Subcutaneous adipose tissue (tissue), 4 donors: ENCODE results near the gene GNAO1. TPM values are rescaled to one million over a fixed set of nuclear protein-coding genes. Genes with fewer than 3 reads are reported as not detected.

Experiments
- CTCF ChIP-seq: fragments of 450-650 bp; IDR thresholded peaks from one replicate; pipeline ENCODE4 v1.5.1; 2016; ENCODE audit warnings: low read depth, mild to moderate bottlenecking, control low read depth, antibody characterized with exemption, moderate library complexity
- total RNA-seq, 4 donors: library from RNA; depleted of rRNA; stranded (reverse); fragments of >200 nt; gene quantifications; one replicate each; pipeline ENCODE4 v1.1.0, GENCODE V29; 2016

GNAO1 gene
- total RNA-seq, 4 donors from 2014 or later: 0.44 to 1.6 (median 0.63) TPM

- TF ChIP-seq CTCF: no peak
Observed at GRCh38 chr16:56238188-56238587, 46.9 kb downstream of the GNAO1 start.

GRCh38 chr16:56241596-56241995 lies 50.3 kb downstream of the GNAO1 start:
- TF ChIP-seq CTCF: no peak

- no peak for TF ChIP-seq CTCF
Observed at GRCh38 chr16:56242740-56243139, 51.5 kb downstream of the GNAO1 start.

- no peak for TF ChIP-seq CTCF
Observed at GRCh38 chr16:56244612-56245011, 53.3 kb downstream of the GNAO1 start.

GRCh38 chr16:56245197-56245596 lies 53.9 kb downstream of the GNAO1 start:
- TF ChIP-seq CTCF: no peak

GRCh38 chr16:56246051-56246817 lies 54.9 kb downstream of the GNAO1 start:
- TF ChIP-seq CTCF: no peak

- no peak for TF ChIP-seq CTCF
Observed at GRCh38 chr16:56247018-56247417, 55.7 kb downstream of the GNAO1 start.
